ENCODE data around the gene PTGDS. TPM values are rescaled to one million over a fixed set of nuclear protein-coding genes. Genes with fewer than 3 reads are reported as not detected.

The PTGDS gene
- total and polyA plus RNA-seq, 12 donors, result 1,129 to 5,119 (median 3,777) TPM

DNA sequence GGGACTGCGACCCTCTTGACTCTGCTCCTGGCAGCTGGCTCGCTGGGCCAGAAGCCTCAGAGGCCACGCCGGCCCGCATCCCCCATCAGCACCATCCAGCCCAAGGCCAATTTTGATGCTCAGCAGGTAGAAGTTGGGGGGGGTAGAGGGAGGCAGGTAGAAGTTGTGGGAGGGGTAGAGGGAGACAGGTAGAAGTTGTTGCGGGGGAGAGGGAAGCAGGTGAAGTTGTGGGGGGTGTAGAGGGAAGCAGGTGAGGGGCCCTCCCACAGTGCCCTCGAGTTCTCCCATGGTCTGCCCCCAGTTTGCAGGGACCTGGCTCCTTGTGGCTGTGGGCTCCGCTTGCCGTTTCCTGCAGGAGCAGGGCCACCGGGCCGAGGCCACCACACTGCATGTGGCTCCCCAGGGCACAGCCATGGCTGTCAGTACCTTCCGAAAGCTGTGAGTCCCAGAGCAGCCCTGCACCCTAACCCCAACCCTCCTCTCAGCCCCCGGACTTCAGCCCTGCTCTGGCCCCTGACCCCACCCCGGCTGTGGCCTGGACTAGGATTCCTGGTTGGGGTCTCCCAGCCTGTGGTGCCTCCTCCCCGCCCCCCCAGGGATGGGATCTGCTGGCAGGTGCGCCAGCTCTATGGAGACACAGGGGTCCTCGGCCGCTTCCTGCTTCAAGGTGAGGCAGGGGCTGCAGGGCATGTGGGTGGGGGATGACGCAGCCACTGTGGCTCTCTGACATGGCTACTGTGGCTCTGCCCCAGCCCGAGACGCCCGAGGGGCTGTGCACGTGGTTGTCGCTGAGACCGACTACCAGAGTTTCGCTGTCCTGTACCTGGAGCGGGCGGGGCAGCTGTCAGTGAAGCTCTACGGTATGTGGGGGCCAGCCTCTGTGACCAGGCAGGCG is 31.7 kb upstream of the PTGDS start:
- peak in 1 of 2 donors; percentile 39 for DNase-seq
- no peak overlapping the region for H3K4me3 ChIP-seq
- H3K36me3 ChIP-seq, result peaks cover 10 to 28% (median 23%) of the 10 kb centered on the region in 9 donors
- H3K27ac ChIP-seq, result no peak overlapping the region
- no peaks in the 10 kb centered on the region for H3K9me3 ChIP-seq
- no peak for ATAC-seq
- no peaks in the 10 kb centered on the region for H3K27me3 ChIP-seq
- 89 to 93% methylated on average over 30 of the region's 30 CpGs for WGBS, 2 donors
- TF ChIP-seq, protein P1, sequence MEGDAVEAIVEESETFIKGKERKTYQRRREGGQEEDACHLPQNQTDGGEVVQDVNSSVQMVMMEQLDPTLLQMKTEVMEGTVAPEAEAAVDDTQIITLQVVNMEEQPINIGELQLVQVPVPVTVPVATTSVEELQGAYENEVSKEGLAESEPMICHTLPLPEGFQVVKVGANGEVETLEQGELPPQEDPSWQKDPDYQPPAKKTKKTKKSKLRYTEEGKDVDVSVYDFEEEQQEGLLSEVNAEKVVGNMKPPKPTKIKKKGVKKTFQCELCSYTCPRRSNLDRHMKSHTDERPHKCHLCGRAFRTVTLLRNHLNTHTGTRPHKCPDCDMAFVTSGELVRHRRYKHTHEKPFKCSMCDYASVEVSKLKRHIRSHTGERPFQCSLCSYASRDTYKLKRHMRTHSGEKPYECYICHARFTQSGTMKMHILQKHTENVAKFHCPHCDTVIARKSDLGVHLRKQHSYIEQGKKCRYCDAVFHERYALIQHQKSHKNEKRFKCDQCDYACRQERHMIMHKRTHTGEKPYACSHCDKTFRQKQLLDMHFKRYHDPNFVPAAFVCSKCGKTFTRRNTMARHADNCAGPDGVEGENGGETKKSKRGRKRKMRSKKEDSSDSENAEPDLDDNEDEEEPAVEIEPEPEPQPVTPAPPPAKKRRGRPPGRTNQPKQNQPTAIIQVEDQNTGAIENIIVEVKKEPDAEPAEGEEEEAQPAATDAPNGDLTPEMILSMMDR (IDR thresholded peaks at IDR 0.05), result no peak
- H3K4me1 ChIP-seq, result peaks cover 30 to 72% (median 42%) of the 10 kb centered on the region in 9 donors
- intact Hi-C loops (cut with DNase I), result loop anchor here (2.0 to 5.0 kb wide), 13 partner anchors 37 to 158 kb away; partner anchors contain the start of genes PAXX (in 4 of the 10), FUT7 (in 3 of the 10), TMEM141 (in 2 of the 10) and AJM1 (in 1 of the 10)

DNA sequence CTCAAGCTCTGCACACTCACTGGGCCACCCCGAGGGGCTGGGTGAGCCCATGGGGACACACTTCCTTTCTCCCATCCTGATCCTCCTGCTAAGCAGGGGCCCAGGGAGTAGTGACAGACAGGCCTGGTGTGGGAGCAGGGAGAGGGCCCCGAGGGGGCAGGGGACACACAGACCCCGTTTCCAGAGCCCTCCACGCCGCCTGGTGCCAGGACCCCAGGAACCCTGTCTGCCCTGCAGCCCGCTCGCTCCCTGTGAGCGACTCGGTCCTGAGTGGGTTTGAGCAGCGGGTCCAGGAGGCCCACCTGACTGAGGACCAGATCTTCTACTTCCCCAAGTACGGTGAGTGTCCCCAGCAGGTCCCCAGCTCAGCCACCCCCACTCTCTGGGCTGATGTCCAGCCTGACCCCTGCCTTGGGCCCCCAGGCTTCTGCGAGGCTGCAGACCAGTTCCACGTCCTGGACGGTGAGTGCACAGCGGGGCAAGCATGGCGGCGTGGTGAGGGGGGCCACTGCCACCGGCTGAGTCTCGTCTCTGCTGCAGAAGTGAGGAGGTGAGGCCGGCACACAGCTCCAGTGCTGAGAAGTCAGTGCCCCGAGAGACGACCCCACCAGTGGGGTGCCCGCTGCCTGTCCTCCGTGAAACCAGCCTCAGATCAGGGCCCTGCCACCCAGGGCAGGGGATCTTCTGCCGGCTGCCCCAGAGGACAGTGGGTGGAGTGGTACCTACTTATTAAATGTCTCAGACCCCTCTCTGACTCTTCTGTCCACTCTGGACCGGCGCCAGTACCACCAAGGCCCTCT is 30.9 kb upstream of the PTGDS start:
- TF ChIP-seq, protein P1 (IDR thresholded peaks at IDR 0.05), result no peak
- Histone ChIP-seq H3K27me3 (no peaks in the 10 kb centered on the region), H3K4me3 (no peak overlapping the region), H3K4me1 (peaks cover 32 to 73% (median 40%) of the 10 kb centered on the region in 9 donors), H3K36me3 (peaks cover 4 to 20% (median 15%) of the 10 kb centered on the region in 9 donors), H3K27ac (peak overlapping the region in 2 of 10 donors; percentile 35 to 95), H3K9me3 (no peaks in the 10 kb centered on the region)
- DNase-seq (peak in 1 of 2 donors; percentile 27), ATAC-seq (no peak)
- intact Hi-C loops (cut with DNase I), result loop anchor here (2.0 to 5.0 kb wide), 9 partner anchors 36 to 159 kb away; partner anchors contain the start of genes PAXX (in 4 of the 10), FUT7 (in 3 of the 10), CLIC3 (in 1 of the 10) and LCNL1 (in 1 of the 10)
- WGBS, 2 donors, result 83% methylated on average over 27 of the region's 27 CpGs

DNA sequence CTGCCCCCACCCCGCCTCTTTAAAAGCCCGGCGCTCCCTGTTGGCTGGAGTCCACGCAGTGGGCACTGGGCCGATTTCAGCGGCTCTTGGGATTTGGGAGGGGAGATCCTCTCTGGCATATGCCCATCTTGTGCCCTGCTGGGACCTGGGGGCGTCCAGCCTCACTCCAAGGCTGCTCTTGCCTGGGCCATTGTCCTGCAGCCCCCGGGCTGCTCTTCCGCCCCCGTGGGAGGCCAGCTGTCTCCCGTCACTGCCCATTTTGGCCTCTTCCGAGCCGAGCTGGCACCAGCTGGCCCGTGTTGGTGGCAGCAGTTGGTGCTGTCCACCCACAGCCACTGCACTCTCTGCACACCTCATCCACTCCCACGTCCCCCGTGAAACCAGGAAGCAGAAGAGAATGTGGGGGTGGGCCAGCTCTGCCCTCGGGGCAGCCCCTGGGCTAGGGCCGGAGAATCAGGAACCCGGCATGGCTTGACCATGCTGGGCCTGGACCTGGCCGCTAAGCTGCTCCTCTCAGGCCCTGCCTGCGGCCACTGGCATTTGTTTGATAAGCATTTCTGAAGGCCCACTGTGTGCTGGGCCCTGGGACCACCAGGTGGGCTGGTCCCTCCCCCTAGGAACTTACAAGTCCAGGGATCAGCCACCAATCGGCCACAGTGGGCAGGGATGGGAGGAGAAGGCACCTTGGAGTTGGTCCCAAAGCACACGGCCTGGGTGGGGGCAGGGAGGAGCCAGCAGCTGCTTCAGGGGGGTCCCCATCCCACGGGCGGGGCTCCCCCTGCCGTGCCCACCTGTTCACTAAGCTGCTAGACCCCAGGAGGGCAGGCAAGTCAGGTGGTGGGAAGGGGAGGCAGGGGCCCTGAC is 30.0 kb upstream of the PTGDS start:
- Histone ChIP-seq H3K9me3 (no peaks in the 10 kb centered on the region), H3K27me3 (no peaks in the 10 kb centered on the region), H3K4me1 (peaks cover 30 to 73% (median 40%) of the 10 kb centered on the region in 9 donors), H3K36me3 (peaks cover 0 to 11% (median 7%) of the 10 kb centered on the region in 9 donors), H3K4me3 (no peak overlapping the region), H3K27ac (peak overlapping the region in 7 of 10 donors; percentile 35 to 97 (median 93))
- ATAC-seq (no peak), DNase-seq (peak in 1 of 2 donors; percentile 26)
- WGBS, 2 donors, result 52 to 66% methylated on average over 26 of the region's 26 CpGs
- TF ChIP-seq, protein P1 (IDR thresholded peaks at IDR 0.05), result no peak
- intact Hi-C loops (cut with DNase I), result loop anchor here (2.0 to 5.0 kb wide), 9 partner anchors 35 to 160 kb away; partner anchors contain the start of genes PAXX (in 4 of the 10), FUT7 (in 3 of the 10), CLIC3 (in 1 of the 10) and LCNL1 (in 1 of the 10)

All from heart right ventricle (tissue), 16 donors.